ENCODE measurements around the gene USP36.

GRCh38 chr17:78875363-78876093, 34.9 kb upstream of the USP36 start:
- no peak for TF ChIP-seq CTCF (IDR thresholded peaks at IDR 0.05)
- TF ChIP-seq POLR2A (IDR thresholded peaks at IDR 0.05): no peak

Data from breast epithelium (tissue), 3 donors.